Neural progenitor cell (in vitro differentiated cells): ENCODE data around the gene RGS3. TPM values are rescaled to one million over a fixed set of nuclear protein-coding genes. Genes with fewer than 3 reads are reported as not detected.

ENCODE experiments used
- DNase-seq: peaks from one replicate; pipeline ENCODE4 v3.0.0-alpha.2; 2016; ENCODE audit warnings: low spot score
- H2AFZ ChIP-seq: fragments of 200-600 bp; sonication (generic); replicated peaks from 2 replicates; pipeline ENCODE4 v1.6.1; 2016; ENCODE audit warnings: antibody characterized with exemption
- H3F3A ChIP-seq: fragments of 200-600 bp; sonication (generic); 2 replicates; pipeline ENCODE4 v1.6.1; 2016; ENCODE audit warnings: antibody characterized with exemption, low read depth
- H3K27ac ChIP-seq: fragments of 200-600 bp; sonication (generic); 2 replicates; pipeline ENCODE4 v1.5.1; 2016; ENCODE audit warnings: mild to moderate bottlenecking
- H3K27me3 ChIP-seq: fragments of 200-600 bp; sonication (generic); 2 replicates; pipeline ENCODE4 v1.6.1; 2016; ENCODE audit warnings: mild to moderate bottlenecking, moderate library complexity
- H3K36me3 ChIP-seq: fragments of 200-600 bp; sonication (generic); 2 replicates; pipeline ENCODE4 v1.5.1; 2016
- H3K4me1 ChIP-seq: fragments of 200-600 bp; sonication (generic); 2 replicates; pipeline ENCODE4 v1.6.1; 2016; ENCODE audit warnings: mixed run types
- H3K4me2 ChIP-seq: fragments of 200-600 bp; sonication (generic); 2 replicates; pipeline ENCODE4 v1.6.1; 2016
- H3K4me3 ChIP-seq: fragments of 200-600 bp; sonication (generic); 2 replicates; pipeline ENCODE4 v1.5.1; 2016
- H3K79me2 ChIP-seq: fragments of 200-600 bp; sonication (generic); 2 replicates; pipeline ENCODE4 v1.6.1; 2016; ENCODE audit warnings: low read depth
- H3K9ac ChIP-seq: fragments of 200-600 bp; sonication (generic); 2 replicates; pipeline ENCODE4 v1.6.1; 2016
- H3K9me3 ChIP-seq: fragments of 200-600 bp; sonication (generic); 2 replicates; pipeline ENCODE4 v1.5.1; 2016; ENCODE audit warnings: low read depth
- H4K20me1 ChIP-seq: fragments of 200-600 bp; sonication (generic); 2 replicates; pipeline ENCODE4 v1.6.1; 2016; ENCODE audit warnings: low read depth
- H3K27ac Mint-ChIP-seq: 3 replicates; pipeline ENCODE4 v1.8.0; 2021; ENCODE audit warnings: mixed read lengths
- H3K27me3 Mint-ChIP-seq: 2 replicates; pipeline ENCODE4 v1.8.0; 2022; ENCODE audit warnings: low read depth, mild to moderate bottlenecking, inconsistent platforms, moderate library complexity, mixed read lengths; ENCODE audit not compliant: insufficient read depth
- H3K36me3 Mint-ChIP-seq: 3 replicates; pipeline ENCODE4 v1.8.0; 2021; ENCODE audit warnings: mixed read lengths
- H3K4me1 Mint-ChIP-seq: 3 replicates; pipeline ENCODE4 v1.8.0; 2021; ENCODE audit warnings: mixed read lengths
- H3K4me3 Mint-ChIP-seq: 3 replicates; pipeline ENCODE4 v1.8.0; 2021; ENCODE audit warnings: mild to moderate bottlenecking, moderate library complexity, mixed read lengths
- H3K9me3 Mint-ChIP-seq: 3 replicates; pipeline ENCODE4 v1.8.0; 2020; ENCODE audit warnings: mixed read lengths
- EZH2 ChIP-seq: fragments of 200-600 bp; sonication (generic); IDR thresholded peaks from 2 replicates; pipeline ENCODE4 v1.6.1; 2017; ENCODE audit warnings: antibody characterized with exemption, mild to moderate bottlenecking, moderate library complexity
- EZH2phosphoT487 ChIP-seq: fragments of 200-600 bp; sonication (generic); IDR thresholded peaks from 2 replicates; pipeline ENCODE4 v1.6.1; 2017; ENCODE audit warnings: antibody characterized with exemption
- total RNA-seq: library from RNA; depleted of rRNA; stranded (reverse); fragments of >200 nt; gene quantifications from 2 replicates; pipeline ENCODE4 v1.2.3, GENCODE V29; 2015; ENCODE audit warnings: low replicate concordance
- TF ChIP-seq, protein P1 (sequence below): fragments of 200-600 bp; sonication (generic); IDR thresholded peaks from 2 replicates; pipeline ENCODE4 v1.5.1; 2017; ENCODE audit warnings: antibody characterized with exemption, mild to moderate bottlenecking

Gene RGS3
- total RNA-seq, 1 donor from 2014 or later: 30.3 TPM

DNA sequence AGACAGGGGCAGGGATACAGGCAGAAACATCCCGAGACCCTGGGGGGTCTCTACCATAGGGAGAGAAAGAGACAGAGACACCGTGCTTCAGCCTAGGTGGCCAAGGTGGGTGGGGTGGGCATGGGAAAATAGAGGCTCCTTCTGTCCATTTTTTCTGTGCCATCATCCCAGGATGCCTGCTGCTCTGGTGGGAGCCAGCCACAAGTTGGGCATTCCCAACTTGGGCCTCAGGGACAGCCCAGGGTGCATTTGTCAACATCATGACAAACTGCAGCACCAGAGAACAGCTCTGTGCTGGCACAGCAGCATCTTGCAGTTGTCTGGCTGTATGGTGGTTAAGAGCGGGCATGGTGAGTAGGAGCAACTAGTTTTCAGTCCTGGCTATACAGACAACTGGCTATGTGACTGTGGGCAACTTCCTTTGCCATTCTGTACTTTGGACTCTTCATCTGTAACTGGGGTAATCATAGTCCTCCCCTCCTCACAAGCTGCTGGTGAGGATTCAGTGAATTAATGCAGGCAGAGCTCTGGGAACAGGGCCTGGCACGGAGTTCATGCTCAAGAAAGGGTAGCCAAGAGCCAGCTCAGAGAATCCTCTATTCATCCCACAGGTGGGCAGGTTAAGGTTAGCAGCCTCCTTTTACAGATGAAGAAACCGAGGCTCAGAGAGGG is 100.4 kb downstream of the RGS3 start:
- Histone ChIP-seq H3K27me3 (peaks cover 6% of the 10 kb centered on the region), H3K4me2 (no peak overlapping the region), H3K27ac (no peak overlapping the region), H3F3A (no peaks in the 10 kb centered on the region), H2AFZ (no peak overlapping the region), H3K36me3 (no peaks in the 10 kb centered on the region), H3K9me3 (no peaks in the 10 kb centered on the region), H3K4me1 (peaks cover 18% of the 10 kb centered on the region), H3K79me2 (no peaks in the 10 kb centered on the region), H3K9ac (no peak overlapping the region), H4K20me1 (no peaks in the 10 kb centered on the region), H3K4me3 (no peak overlapping the region)
- TF ChIP-seq, protein P1, sequence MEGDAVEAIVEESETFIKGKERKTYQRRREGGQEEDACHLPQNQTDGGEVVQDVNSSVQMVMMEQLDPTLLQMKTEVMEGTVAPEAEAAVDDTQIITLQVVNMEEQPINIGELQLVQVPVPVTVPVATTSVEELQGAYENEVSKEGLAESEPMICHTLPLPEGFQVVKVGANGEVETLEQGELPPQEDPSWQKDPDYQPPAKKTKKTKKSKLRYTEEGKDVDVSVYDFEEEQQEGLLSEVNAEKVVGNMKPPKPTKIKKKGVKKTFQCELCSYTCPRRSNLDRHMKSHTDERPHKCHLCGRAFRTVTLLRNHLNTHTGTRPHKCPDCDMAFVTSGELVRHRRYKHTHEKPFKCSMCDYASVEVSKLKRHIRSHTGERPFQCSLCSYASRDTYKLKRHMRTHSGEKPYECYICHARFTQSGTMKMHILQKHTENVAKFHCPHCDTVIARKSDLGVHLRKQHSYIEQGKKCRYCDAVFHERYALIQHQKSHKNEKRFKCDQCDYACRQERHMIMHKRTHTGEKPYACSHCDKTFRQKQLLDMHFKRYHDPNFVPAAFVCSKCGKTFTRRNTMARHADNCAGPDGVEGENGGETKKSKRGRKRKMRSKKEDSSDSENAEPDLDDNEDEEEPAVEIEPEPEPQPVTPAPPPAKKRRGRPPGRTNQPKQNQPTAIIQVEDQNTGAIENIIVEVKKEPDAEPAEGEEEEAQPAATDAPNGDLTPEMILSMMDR: no peak
- TF ChIP-seq EZH2phosphoT487: no peak
- no peak for TF ChIP-seq EZH2
- Mint-ChIP-seq H3K27me3 (no peaks in the 10 kb centered on the region), H3K4me3 (no peak overlapping the region), H3K9me3 (no peaks in the 10 kb centered on the region), H3K27ac (peak overlapping the region; percentile 66), H3K36me3 (no peaks in the 10 kb centered on the region), H3K4me1 (peaks cover 36% of the 10 kb centered on the region)
- no peak for DNase-seq

DNA sequence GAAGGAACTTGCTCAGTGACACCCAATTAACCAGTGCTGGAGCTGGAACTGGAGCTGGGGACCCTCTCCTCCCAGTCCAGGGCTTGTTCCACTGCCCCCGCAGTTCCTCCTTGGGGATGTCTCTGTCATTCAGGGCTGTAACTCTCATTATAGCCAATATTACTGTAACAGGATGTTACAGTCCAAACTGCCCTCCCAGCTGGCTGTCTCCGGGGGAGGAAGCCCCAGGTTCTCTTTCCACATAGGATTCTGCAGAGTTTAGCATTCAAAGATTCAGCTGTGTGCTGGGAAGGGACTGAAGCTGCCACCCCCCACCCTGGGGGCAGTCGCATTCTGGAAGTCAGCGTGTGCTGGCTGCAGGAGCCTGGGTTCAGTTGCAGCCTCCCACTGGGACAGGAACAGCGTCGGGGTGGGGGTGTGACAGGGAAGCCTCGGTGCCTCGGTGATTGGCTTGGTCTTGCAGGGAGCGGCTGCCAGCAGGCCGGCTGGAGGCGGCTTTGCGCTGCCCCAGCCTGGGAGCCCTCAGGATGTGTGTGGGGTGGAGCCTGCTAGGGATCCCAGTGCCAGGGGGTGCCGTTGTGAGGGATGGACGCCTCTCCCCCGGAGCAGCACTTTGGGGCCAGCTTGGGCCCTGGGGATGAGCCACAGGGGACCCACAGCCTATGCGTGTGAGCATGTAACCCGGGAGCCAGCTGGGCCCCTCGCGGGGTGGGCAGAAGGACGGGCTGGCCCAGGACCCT is 101.1 kb downstream of the RGS3 start:
- Histone ChIP-seq H3K4me3 (peak overlapping the region; percentile 43), H3K27me3 (peaks cover 6% of the 10 kb centered on the region), H3K79me2 (no peaks in the 10 kb centered on the region), H2AFZ (peak overlapping the region; percentile 67), H3K9ac (no peak overlapping the region), H3K9me3 (no peaks in the 10 kb centered on the region), H3K4me1 (peaks cover 18% of the 10 kb centered on the region), H4K20me1 (no peaks in the 10 kb centered on the region), H3K27ac (no peak overlapping the region), H3K4me2 (peak overlapping the region; percentile 81), H3K36me3 (no peaks in the 10 kb centered on the region), H3F3A (no peaks in the 10 kb centered on the region)
- Mint-ChIP-seq H3K9me3 (no peaks in the 10 kb centered on the region), H3K4me1 (peaks cover 36% of the 10 kb centered on the region), H3K36me3 (no peaks in the 10 kb centered on the region), H3K4me3 (peak overlapping the region; percentile 76), H3K27ac (no peak overlapping the region), H3K27me3 (no peaks in the 10 kb centered on the region)
- DNase-seq: peak; percentile 73
- TF ChIP-seq EZH2 (no peak), EZH2phosphoT487 (no peak)
- TF ChIP-seq, protein P1: no peak

DNA sequence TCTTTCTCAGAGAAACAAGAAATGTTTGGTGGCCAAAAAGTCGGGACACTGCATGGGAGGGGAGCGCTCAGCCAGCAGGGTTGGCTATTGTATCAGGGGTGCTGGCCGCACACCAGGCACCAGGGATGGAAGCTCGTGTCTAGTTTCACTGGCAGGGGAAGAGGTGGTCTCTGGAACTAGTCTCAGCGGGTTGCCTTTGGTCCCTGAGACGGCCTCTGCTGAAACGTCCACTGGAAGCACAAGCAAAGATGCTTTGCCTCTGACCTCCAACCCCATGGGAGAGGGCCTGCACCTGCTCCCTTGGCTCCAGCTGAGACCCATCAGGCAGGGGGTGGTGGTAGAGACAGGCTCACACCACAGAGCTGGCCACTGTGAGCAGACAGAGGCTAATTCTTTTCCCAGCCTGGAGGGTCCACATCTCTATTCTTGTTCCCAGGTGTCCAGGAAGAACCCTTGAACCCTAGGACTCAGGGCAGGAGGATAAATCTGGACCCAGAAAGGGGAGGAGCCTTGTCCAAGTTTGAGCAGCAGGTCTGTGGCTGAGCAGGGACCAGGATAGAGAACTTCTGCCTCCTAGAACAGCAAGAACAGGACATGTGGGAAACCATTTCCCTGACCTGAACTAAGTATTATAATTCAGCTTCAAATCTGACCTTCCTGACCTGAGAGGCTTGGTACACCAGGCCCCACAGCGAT is 102.6 kb downstream of the RGS3 start:
- H3K4me1 ChIP-seq: peaks cover 18% of the 10 kb centered on the region
- TF ChIP-seq, protein P1: no peak
- no peak for TF ChIP-seq EZH2phosphoT487
- TF ChIP-seq EZH2: no peak
- H3K4me3 ChIP-seq: no peak overlapping the region
- peaks cover 6% of the 10 kb centered on the region for H3K27me3 ChIP-seq
- Mint-ChIP-seq H3K9me3 (peaks cover 2% of the 10 kb centered on the region), H3K4me1 (peaks cover 31% of the 10 kb centered on the region), H3K36me3 (no peaks in the 10 kb centered on the region), H3K4me3 (peak overlapping the region; percentile 76), H3K27me3 (no peaks in the 10 kb centered on the region), H3K27ac (peak overlapping the region; percentile 54)
- H3K4me2 ChIP-seq: peak overlapping the region; percentile 81
- H3K27ac ChIP-seq: no peak overlapping the region
- H3F3A ChIP-seq: no peaks in the 10 kb centered on the region
- no peaks in the 10 kb centered on the region for H3K79me2 ChIP-seq
- no peaks in the 10 kb centered on the region for H3K9me3 ChIP-seq
- H2AFZ ChIP-seq: no peak overlapping the region
- H4K20me1 ChIP-seq: no peaks in the 10 kb centered on the region
- H3K9ac ChIP-seq: no peak overlapping the region
- H3K36me3 ChIP-seq: no peaks in the 10 kb centered on the region
- no peak for DNase-seq
